Astrocyte of the spinal cord (primary cell): ENCODE data around the gene RPGRIP1L.
A peak's percentile ranks its signal among the peaks of the same experiment; 100 is the strongest.

Experiments used
- DNase-seq: peaks from one replicate; pipeline ENCODE4 v3.0.0; 2011; ENCODE audit warnings: low read depth, low spot score
- H3K4me3 ChIP-seq: 2 replicates; pipeline ENCODE4 v1.5.1; 2011; ENCODE audit warnings: low read depth, mild to moderate bottlenecking, low read length, moderate library complexity
- CTCF ChIP-seq: IDR thresholded peaks from 2 replicates; pipeline ENCODE4 v1.5.1; 2012; ENCODE audit warnings: low read depth, mild to moderate bottlenecking, low read length, inconsistent platforms
- in situ Hi-C: cut with HindIII; loops from 2 replicates; pipeline ENCODE4 v1.10.0; 2017; ENCODE audit warnings: low sequenced_read_pairs

The RPGRIP1L gene

GRCh38 chr16:53743149-53743566 lies 39.5 kb upstream of the RPGRIP1L start:
- in situ Hi-C loops: no loop called here
- peak; percentile 38 for DNase-seq
- H3K4me3 ChIP-seq: no peak overlapping the region
- peak; percentile 70 for TF ChIP-seq CTCF

- TF ChIP-seq CTCF: no peak
- no peak for DNase-seq
- no peak overlapping the region for H3K4me3 ChIP-seq
- in situ Hi-C loops: no loop called here
Observed at GRCh38 chr16:53741546-53741945, 37.9 kb upstream of the RPGRIP1L start.

GRCh38 chr16:53740933-53741531 lies 37.4 kb upstream of the RPGRIP1L start:
- no peak for TF ChIP-seq CTCF
- H3K4me3 ChIP-seq: no peak overlapping the region
- DNase-seq: no peak
- in situ Hi-C loops: no loop called here

- in situ Hi-C loops: no loop called here
- DNase-seq: no peak
- no peak for TF ChIP-seq CTCF
- no peak overlapping the region for H3K4me3 ChIP-seq
Observed at GRCh38 chr16:53740476-53740875, 36.8 kb upstream of the RPGRIP1L start.

- in situ Hi-C loops: no loop called here
- no peak for TF ChIP-seq CTCF
- no peak for DNase-seq
- H3K4me3 ChIP-seq: no peak overlapping the region
Observed at GRCh38 chr16:53737552-53737951, 33.9 kb upstream of the RPGRIP1L start.

GRCh38 chr16:53736297-53736696 lies 32.6 kb upstream of the RPGRIP1L start:
- in situ Hi-C loops: no loop called here
- TF ChIP-seq CTCF: no peak
- no peak for DNase-seq
- no peak overlapping the region for H3K4me3 ChIP-seq
